ENCODE data around the gene TSPAN3. TPM values are rescaled to one million over a fixed set of nuclear protein-coding genes. Genes with fewer than 3 reads are reported as not detected.

Gene TSPAN3
- total and polyA plus RNA-seq, 7 donors: 146 to 330 (median 210) TPM

DNA sequence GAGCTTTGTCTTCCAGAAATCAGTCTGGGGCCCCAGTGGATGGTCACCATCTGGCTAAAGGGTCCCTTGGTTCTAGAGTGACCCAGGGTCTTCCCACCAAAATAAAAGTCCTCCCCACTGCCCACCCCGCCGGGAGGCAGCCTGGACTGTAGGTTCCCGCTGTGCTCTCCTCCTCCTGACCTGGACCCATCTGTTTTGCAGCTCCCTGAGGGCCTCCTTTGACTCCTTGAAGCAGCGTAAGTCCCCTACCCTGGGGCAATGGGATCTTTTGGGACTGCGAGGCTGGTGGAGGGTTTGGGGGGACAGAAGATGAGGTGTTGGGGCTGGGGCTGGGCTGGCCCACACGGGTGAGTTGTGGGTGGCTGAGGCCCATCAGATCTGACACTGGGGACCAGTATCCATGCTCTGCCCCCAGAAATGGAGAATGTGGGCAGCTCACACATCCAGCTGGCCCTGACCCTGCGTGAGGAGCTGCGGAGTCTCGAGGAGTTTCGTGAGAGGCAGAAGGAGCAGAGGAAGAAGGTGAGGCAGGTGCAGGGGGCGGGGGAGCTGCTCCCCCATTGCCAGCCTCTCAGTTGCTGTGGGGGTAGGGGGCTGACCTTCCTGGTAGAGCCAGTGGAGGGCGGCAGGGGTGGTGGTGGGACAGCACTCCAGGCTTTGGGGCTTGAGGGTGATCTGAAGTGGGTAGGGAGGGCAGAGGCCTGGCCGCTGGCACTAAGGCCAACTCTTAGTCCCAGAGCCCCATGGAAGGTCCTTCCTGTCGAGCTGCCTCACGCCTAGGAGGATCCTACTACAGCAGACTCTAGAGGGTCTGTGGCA is 45.6 kb downstream of the TSPAN3 start:
- ATAC-seq: no peak
- WGBS, 3 donors: 87 to 92% (median 88%) methylated on average over 14 to 15 of the region's 15 CpGs
- intact Hi-C loops (cut with DNase I): loop anchor here (2.0 to 5.0 kb wide), 2 partner anchors 67 to 518 kb away; no protein-coding TSS in a partner anchor
- H3K27me3 ChIP-seq (ENCODE audit: insufficient read depth in 3 of 3, low read length in 2 of 3): no peaks in the 10 kb centered on the region
- H3K27ac ChIP-seq: no peak overlapping the region
- TF ChIP-seq, protein P1, sequence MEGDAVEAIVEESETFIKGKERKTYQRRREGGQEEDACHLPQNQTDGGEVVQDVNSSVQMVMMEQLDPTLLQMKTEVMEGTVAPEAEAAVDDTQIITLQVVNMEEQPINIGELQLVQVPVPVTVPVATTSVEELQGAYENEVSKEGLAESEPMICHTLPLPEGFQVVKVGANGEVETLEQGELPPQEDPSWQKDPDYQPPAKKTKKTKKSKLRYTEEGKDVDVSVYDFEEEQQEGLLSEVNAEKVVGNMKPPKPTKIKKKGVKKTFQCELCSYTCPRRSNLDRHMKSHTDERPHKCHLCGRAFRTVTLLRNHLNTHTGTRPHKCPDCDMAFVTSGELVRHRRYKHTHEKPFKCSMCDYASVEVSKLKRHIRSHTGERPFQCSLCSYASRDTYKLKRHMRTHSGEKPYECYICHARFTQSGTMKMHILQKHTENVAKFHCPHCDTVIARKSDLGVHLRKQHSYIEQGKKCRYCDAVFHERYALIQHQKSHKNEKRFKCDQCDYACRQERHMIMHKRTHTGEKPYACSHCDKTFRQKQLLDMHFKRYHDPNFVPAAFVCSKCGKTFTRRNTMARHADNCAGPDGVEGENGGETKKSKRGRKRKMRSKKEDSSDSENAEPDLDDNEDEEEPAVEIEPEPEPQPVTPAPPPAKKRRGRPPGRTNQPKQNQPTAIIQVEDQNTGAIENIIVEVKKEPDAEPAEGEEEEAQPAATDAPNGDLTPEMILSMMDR (IDR thresholded peaks at IDR 0.05): no peak
- H3K9me3 ChIP-seq: no peaks in the 10 kb centered on the region
- peak in 1 of 2 donors; percentile 48 for DNase-seq
- no peak overlapping the region for H3K4me3 ChIP-seq
- H3K4me1 ChIP-seq: no peaks in the 10 kb centered on the region
- H3K36me3 ChIP-seq (ENCODE audit: insufficient read depth in 1 of 2, low read depth in 1 of 2): no peaks in the 10 kb centered on the region

DNA sequence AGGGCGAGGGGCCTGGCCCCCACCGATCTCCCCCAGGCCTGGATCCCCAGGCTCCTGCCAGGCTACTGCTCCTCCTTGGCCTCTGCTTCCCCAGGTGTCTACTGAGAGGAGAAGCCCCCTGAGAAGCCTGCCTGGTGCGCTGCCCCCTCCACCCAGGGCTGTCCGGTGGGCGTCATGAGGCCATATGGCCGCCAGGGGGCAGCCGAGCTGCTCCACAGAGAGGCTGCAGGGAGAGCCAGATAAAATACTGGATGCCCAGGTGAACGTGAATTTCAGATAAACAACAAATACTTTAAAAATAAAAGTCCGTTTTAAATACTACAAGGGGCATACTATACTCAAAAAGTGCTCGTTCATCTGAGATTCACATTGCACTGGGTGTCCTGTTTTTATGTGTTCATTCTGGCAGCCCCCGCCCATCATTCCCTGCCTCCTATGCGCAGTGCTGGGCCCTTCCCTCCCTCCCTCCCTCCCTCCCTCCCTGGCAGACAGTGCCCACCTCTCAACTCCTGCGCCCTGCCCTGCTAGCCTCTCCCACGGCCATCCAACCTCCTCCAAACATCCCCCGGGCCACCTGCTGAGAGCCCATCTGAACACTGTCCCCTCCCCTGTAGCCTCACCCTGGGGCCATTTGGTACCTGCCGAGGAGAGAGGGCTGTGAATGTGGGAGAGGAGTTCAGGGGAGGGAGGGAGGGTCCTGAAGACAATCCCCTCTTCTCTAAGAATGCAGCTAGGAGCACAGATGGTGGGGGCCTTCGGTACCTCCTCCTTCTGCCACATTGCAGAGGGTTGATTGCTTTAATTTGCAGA is 46.4 kb downstream of the TSPAN3 start:
- DNase-seq (peak; percentile 69 to 83), ATAC-seq (peak; percentile 62 to 84 (median 70))
- Histone ChIP-seq H3K27ac (no peak overlapping the region), H3K4me1 (no peaks in the 10 kb centered on the region), H3K9me3 (no peaks in the 10 kb centered on the region), H3K4me3 (no peak overlapping the region), H3K27me3 (ENCODE audit: insufficient read depth in 3 of 3, low read length in 2 of 3) (no peaks in the 10 kb centered on the region), H3K36me3 (ENCODE audit: insufficient read depth in 1 of 2, low read depth in 1 of 2) (no peaks in the 10 kb centered on the region)
- TF ChIP-seq, protein P1 (IDR thresholded peaks at IDR 0.05): peak; percentile 98
- 29 to 31% (median 29%) methylated on average over 15 to 17 of the region's 17 CpGs for WGBS, 3 donors
- intact Hi-C loops (cut with DNase I): loop anchor here (2.0 to 5.0 kb wide), 4 partner anchors 68 to 518 kb away; no protein-coding TSS in a partner anchor

DNA sequence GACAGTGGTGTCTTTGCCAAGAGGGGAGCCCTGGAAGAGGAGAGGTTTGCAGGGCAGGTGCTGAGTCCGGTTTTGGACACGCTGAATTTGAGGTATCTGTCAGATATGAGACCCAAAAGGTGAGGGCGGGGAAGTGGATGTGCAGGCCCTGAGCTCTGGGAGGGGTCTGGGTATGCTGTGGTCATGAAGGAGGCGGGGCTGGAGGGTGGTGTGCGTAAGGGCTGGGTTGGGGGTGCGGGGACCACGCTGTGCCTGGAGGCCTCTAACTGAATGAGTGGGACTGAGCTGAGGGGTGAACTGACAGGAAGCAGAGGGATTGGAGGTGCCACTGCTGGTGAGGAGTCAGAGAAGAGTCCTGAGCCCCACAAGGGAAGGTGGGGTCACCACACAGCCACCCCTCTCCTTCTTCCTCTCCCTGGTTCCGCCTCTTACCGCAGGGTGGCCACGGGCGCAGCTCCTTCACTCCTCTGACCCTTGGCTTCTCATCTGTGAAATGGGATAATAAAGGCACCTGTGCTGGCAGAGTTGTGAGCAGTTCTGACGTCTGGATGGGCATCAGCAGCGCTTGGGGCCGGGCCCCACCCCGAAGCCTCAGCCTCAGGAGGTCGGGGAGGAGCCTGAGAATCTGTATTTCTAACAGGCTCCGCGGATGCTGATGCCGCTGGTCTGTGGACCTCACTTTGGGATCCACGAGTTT is 47.2 kb downstream of the TSPAN3 start:
- WGBS, 3 donors: 53 to 60% (median 55%) methylated on average over 19 to 20 of the region's 20 CpGs
- no peaks in the 10 kb centered on the region for H3K27me3 ChIP-seq (ENCODE audit: insufficient read depth in 3 of 3, low read length in 2 of 3)
- TF ChIP-seq, protein P1 (IDR thresholded peaks at IDR 0.05): no peak
- no peaks in the 10 kb centered on the region for H3K4me1 ChIP-seq
- DNase-seq (peak in 1 of 2 donors; percentile 46), ATAC-seq (peak in 1 of 4 donors; percentile 3)
- intact Hi-C loops (cut with DNase I): loop anchor here (2.0 to 5.0 kb wide), 3 partner anchors 84 to 519 kb away; no protein-coding TSS in a partner anchor
- H3K27ac ChIP-seq: no peak overlapping the region
- no peak overlapping the region for H3K4me3 ChIP-seq
- H3K9me3 ChIP-seq: no peaks in the 10 kb centered on the region
- no peaks in the 10 kb centered on the region for H3K36me3 ChIP-seq (ENCODE audit: insufficient read depth in 1 of 2, low read depth in 1 of 2)

DNA sequence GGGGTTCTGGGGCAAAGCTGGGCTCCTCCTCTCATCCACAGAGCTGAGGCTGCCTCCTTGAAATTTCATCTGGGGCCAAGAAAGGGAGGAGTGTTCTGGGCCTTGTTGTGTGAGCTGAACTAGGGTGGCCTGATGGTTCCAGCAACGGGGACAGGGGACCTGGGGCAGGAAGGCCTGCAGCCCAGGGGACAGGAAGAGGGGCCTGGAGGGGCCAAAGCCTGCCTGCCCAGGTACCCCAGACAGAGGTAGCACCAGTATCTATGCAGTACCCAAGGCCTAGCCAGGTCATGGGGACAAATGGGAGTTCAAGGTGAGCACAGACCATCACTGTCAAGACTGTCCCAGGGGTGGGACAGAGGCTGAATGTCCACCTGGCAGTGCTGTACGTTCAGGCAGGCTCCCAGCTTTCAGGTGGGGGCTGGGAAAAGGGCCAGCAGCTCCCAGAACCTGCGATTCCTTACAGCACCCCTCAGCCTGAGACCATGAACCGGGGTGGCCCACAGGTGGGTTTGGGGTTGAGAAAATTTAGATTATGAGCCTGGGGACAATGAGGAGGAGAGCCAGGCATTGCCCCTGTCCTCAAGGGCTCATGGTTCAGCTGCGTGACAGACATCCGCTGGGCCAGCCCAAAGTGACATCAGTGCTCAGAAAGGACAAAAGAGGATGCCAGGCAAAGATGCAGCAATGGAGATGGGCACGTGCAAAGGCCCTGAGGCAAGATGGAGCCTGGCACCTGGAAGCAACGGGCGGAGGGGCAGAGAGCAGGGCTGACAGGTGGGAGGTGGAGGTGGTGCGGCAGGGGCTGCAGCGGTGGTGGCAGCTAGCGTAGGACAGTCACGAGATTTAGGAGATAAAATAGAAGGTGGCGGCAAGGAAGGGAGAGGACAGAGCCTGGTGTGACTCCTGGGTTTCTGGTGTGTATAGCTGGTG is 48.0 kb downstream of the TSPAN3 start:
- Histone ChIP-seq H3K27me3 (ENCODE audit: insufficient read depth in 3 of 3, low read length in 2 of 3) (no peaks in the 10 kb centered on the region), H3K9me3 (no peaks in the 10 kb centered on the region), H3K36me3 (ENCODE audit: insufficient read depth in 1 of 2, low read depth in 1 of 2) (no peaks in the 10 kb centered on the region), H3K4me1 (no peaks in the 10 kb centered on the region), H3K4me3 (no peak overlapping the region), H3K27ac (no peak overlapping the region)
- peak in 1 of 2 donors; percentile 33 for DNase-seq
- intact Hi-C loops (cut with DNase I): loop anchor here (5.0 kb wide), 2 partner anchors 84 to 519 kb away; no protein-coding TSS in a partner anchor
- TF ChIP-seq, protein P1 (IDR thresholded peaks at IDR 0.05): no peak
- ATAC-seq: no peak
- 89 to 91% (median 90%) methylated on average over 14 of the region's 14 CpGs for WGBS, 3 donors

Data from psoas muscle (tissue), 8 donors.